Choroid plexus epithelial cell (primary cell): Measurements from ENCODE around the gene CHCHD10.
A peak's percentile ranks its signal among the peaks of the same experiment; 100 is the strongest.
"Not testable (repeated sequence)": the region's sequence is repeated elsewhere in the genome, so short reads cannot be mapped to it uniquely, and the experiment has no call there.

Experiments used
- DNase-seq: peaks from one replicate; pipeline ENCODE4 v3.0.0-alpha.2; 2010; ENCODE audit warnings: low read depth
- H3K4me3 ChIP-seq: 2 replicates; pipeline ENCODE4 v1.5.1; 2011; ENCODE audit warnings: low read depth, mild to moderate bottlenecking, control low read depth, low read length, moderate library complexity
- CTCF ChIP-seq: conservative IDR thresholded peaks from 2 replicates; pipeline ENCODE4 v1.5.1; 2011; ENCODE audit warnings: low read depth, mild to moderate bottlenecking, control low read depth, inconsistent platforms, low read length, moderate library complexity

CHCHD10 gene

GRCh38 chr22:23737696-23738095 lies 30.1 kb downstream of the CHCHD10 start:
- no peak for DNase-seq
- no peak for TF ChIP-seq CTCF
- no peak overlapping the region for H3K4me3 ChIP-seq

- DNase-seq, H3K4me3 ChIP-seq: not testable (repeated sequence)
Observed at GRCh38 chr22:23728108-23728507, 39.7 kb downstream of the CHCHD10 start.

GRCh38 chr22:23722724-23723123 lies 45.0 kb downstream of the CHCHD10 start:
- no peak for DNase-seq
- H3K4me3 ChIP-seq = no peak overlapping the region
- no peak for TF ChIP-seq CTCF

GRCh38 chr22:23722160-23722559 lies 45.6 kb downstream of the CHCHD10 start:
- DNase-seq = no peak
- TF ChIP-seq CTCF = no peak
- no peak overlapping the region for H3K4me3 ChIP-seq

- DNase-seq = no peak
- no peak overlapping the region for H3K4me3 ChIP-seq
- no peak for TF ChIP-seq CTCF
Observed at GRCh38 chr22:23720855-23721254, 46.9 kb downstream of the CHCHD10 start.

GRCh38 chr22:23718371-23719165 lies 49.2 kb downstream of the CHCHD10 start:
- no peak overlapping the region for H3K4me3 ChIP-seq
- no peak for DNase-seq
- TF ChIP-seq CTCF = no peak

GRCh38 chr22:23716811-23717801 lies 50.7 kb downstream of the CHCHD10 start:
- DNase-seq = peak; percentile 88
- no peak for TF ChIP-seq CTCF
- H3K4me3 ChIP-seq = peak overlapping the region; percentile 95
